Stimulated activated naive CD8-positive, alpha-beta T cell treated with anti-CD3 and anti-CD28 coated beads, Interleukin-15, Interleukin-2, amounts not matched to agents 100 U/mL and 50 U/mL, for 24 hours (primary cell): Measurements from ENCODE around the gene DPEP3.

Source experiments
- ATAC-seq: fragments of 150-1000 bp; cut with Tn5 transposase; one replicate; pipeline ENCODE4 v1.10.0; 2021
- DNase-seq: peaks from one replicate; pipeline ENCODE4 v3.0.0; 2021

DPEP3 gene

DNA sequence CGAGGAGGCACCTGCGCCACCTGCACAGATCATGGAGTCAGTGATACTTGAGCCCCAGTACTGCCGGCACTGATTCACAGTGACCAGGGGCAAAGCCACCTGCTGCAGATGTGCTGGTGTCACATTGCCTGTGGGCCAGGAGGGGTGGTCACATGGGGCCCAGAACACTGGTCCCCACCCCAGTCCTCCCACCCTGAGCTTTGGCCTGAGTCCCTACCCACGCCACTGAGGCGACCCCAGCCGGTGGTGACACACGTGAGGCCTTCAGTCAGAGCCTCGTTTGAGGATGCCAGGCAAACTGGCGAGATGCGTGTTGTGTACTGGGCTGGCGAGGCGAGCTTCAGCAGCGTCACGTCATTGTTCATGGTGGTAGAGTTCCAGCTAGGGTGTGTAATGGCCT lies 50.1 kb downstream of the DPEP3 start:
- ATAC-seq, result no peak

GRCh38 chr16:67928561-67929364 lies 51.5 kb downstream of the DPEP3 start:
- DNase-seq (peak; percentile 85), ATAC-seq (peak; percentile 79)

More for the DNA sequence above, 50.1 kb downstream of the DPEP3 start:
- no peak for DNase-seq

- DNase-seq, result no peak
- no peak for ATAC-seq
Measured at GRCh38 chr16:67928147-67928546, 52.2 kb downstream of the DPEP3 start.

- ATAC-seq (no peak), DNase-seq (no peak)
Measured at GRCh38 chr16:67927131-67927941, 53.0 kb downstream of the DPEP3 start.

DNA sequence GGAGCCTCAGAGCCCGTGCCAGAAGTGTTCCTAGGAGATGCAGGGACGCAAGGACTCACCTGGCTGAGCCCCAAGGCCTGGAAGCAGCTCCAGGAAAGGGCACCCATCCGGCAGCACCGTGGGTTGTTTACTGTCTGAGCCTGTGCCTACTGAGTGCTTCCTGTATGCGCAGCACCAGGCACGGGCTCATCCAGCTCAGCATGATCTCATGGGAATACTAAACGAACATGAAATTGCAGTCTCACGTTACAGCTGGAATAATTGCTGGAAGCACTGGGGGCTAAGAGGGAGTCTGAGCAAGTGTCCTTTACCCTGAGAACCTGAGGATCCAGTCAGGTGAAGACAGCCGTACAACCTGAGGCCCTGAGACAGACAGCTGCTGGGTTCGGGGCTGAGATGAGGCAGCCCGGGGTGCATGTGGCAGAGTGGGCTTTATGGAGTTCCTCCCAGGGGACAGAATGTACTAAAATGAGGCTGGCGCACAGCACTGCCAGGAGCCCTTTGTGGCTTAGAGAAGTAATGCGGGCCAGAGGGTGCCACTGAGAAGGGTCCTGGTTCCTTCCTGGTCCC lies 54.0 kb downstream of the DPEP3 start:
- no peak for DNase-seq

More for the DNA sequence above, 54.0 kb downstream of the DPEP3 start:
- no peak for ATAC-seq
